HUES6 (cell line): ENCODE results near the gene HSPB7.

Experiments
- H3K27ac ChIP-seq: 2 replicates; pipeline ENCODE4 v1.7.0; 2013; ENCODE audit warnings: low read depth, mild to moderate bottlenecking, low read length, inconsistent platforms
- H3K27me3 ChIP-seq: 2 replicates; pipeline ENCODE4 v1.6.1; 2013; ENCODE audit warnings: low read length; ENCODE audit not compliant: control insufficient read depth, insufficient read depth
- H3K36me3 ChIP-seq: 2 replicates; pipeline ENCODE4 v1.6.1; 2013; ENCODE audit warnings: low read length; ENCODE audit not compliant: control insufficient read depth, insufficient read depth
- H3K4me1 ChIP-seq: 2 replicates; pipeline ENCODE4 v1.6.1; 2013; ENCODE audit warnings: low read length; ENCODE audit not compliant: control insufficient read depth, insufficient read depth
- H3K4me3 ChIP-seq: 2 replicates; pipeline ENCODE4 v1.5.1; 2013; ENCODE audit warnings: low read depth, low read length
- H3K9ac ChIP-seq: one replicate; pipeline ENCODE4 v1.6.1; 2013; ENCODE audit warnings: mild to moderate bottlenecking, low read length
- H3K9me3 ChIP-seq: 2 replicates; pipeline ENCODE4 v1.6.1; 2013; ENCODE audit warnings: low read depth, low read length; ENCODE audit not compliant: control insufficient read depth, insufficient read depth

HSPB7 gene

GRCh38 chr1:15972409-15972808 is 45.4 kb downstream of the HSPB7 start:
- H3K36me3 ChIP-seq, result peaks cover 32% of the 10 kb centered on the region
- no peak overlapping the region for H3K27ac ChIP-seq
- 0 out of 2 replicates have a peak, but pooled peaks cover 5% of the 10 kb centered on the region for H3K4me1 ChIP-seq
- no peaks in the 10 kb centered on the region for H3K27me3 ChIP-seq
- no peak overlapping the region for H3K9ac ChIP-seq
- H3K9me3 ChIP-seq, result peaks cover 15% of the 10 kb centered on the region
- H3K4me3 ChIP-seq, result no peak overlapping the region

- H3K4me3 ChIP-seq, result no peak overlapping the region
- no peaks in the 10 kb centered on the region for H3K27me3 ChIP-seq
- no peak overlapping the region for H3K27ac ChIP-seq
- H3K36me3 ChIP-seq, result peaks cover 32% of the 10 kb centered on the region
- H3K4me1 ChIP-seq, result 0 out of 2 replicates have a peak, but pooled peaks cover 5% of the 10 kb centered on the region
- no peak overlapping the region for H3K9ac ChIP-seq
- H3K9me3 ChIP-seq, result peaks cover 15% of the 10 kb centered on the region
Observed at GRCh38 chr1:15970911-15971310, 46.9 kb downstream of the HSPB7 start.

- Histone ChIP-seq H3K27ac (no peak overlapping the region), H3K4me1 (no peaks in the 10 kb centered on the region), H3K9me3 (peaks cover 15% of the 10 kb centered on the region), H3K4me3 (no peak overlapping the region), H3K9ac (no peak overlapping the region), H3K27me3 (no peaks in the 10 kb centered on the region), H3K36me3 (peaks cover 32% of the 10 kb centered on the region)
Observed at GRCh38 chr1:15969321-15969880, 48.4 kb downstream of the HSPB7 start.

- no peaks in the 10 kb centered on the region for H3K27me3 ChIP-seq
- H3K4me1 ChIP-seq, result no peaks in the 10 kb centered on the region; the same call in 1 of the 2 replicates
- H3K4me3 ChIP-seq, result no peak overlapping the region
- H3K9ac ChIP-seq, result no peak overlapping the region
- peaks cover 15% of the 10 kb centered on the region for H3K9me3 ChIP-seq
- peaks cover 32% of the 10 kb centered on the region for H3K36me3 ChIP-seq
- no peak overlapping the region for H3K27ac ChIP-seq
Observed at GRCh38 chr1:15968172-15968571, 49.7 kb downstream of the HSPB7 start.

- Histone ChIP-seq H3K36me3 (peaks cover 25% of the 10 kb centered on the region), H3K27ac (no peak overlapping the region), H3K4me1 (peaks cover 6% of the 10 kb centered on the region; the same call in 1 of the 2 replicates)
Observed at GRCh38 chr1:15966956-15967344, 50.9 kb downstream of the HSPB7 start.

GRCh38 chr1:15966081-15966955 is 51.5 kb downstream of the HSPB7 start:
- Histone ChIP-seq H3K27ac (no peak overlapping the region), H3K9me3 (peaks cover 15% of the 10 kb centered on the region), H3K27me3 (no peaks in the 10 kb centered on the region), H3K4me1 (peaks cover 12% of the 10 kb centered on the region; the same call in 1 of the 2 replicates), H3K36me3 (peaks cover 20% of the 10 kb centered on the region), H3K9ac (no peak overlapping the region), H3K4me3 (no peak overlapping the region)

More at GRCh38 chr1:15966956-15967344, 50.9 kb downstream of the HSPB7 start:
- peaks cover 15% of the 10 kb centered on the region for H3K9me3 ChIP-seq
- H3K9ac ChIP-seq, result no peak overlapping the region
- H3K4me3 ChIP-seq, result no peak overlapping the region
- H3K27me3 ChIP-seq, result no peaks in the 10 kb centered on the region

- Histone ChIP-seq H3K9me3 (peaks cover 15% of the 10 kb centered on the region), H3K4me1 (peaks cover 18% of the 10 kb centered on the region; the same call in 1 of the 2 replicates), H3K27ac (no peak overlapping the region), H3K27me3 (no peaks in the 10 kb centered on the region), H3K36me3 (peaks cover 20% of the 10 kb centered on the region), H3K9ac (no peak overlapping the region), H3K4me3 (no peak overlapping the region)
Observed at GRCh38 chr1:15965228-15965767, 52.5 kb downstream of the HSPB7 start.
